Activated CD4-positive, alpha-beta memory T cell treated with anti-CD3 and anti-CD28 coated beads for 36 hours (primary cell): ENCODE results near the gene FMOD. TPM values are rescaled to one million over a fixed set of nuclear protein-coding genes. Genes with fewer than 3 reads are reported as not detected.

Experiments used
- CTCF ChIA-PET: fragments of 350-600 bp; sonication (Branson Sonifier 250); formaldehyde crosslinking; loops from one replicate; lab custom pipeline; 2021; ENCODE audit warnings: antibody characterized with exemption, inconsistent platforms; lab: Charles Lee
- POLR2A ChIA-PET: fragments of 350-600 bp; sonication (Branson Sonifier 250); formaldehyde crosslinking; loops from one replicate; lab custom pipeline; 2021; ENCODE audit warnings: antibody characterized with exemption; lab: Charles Lee
- DNase-seq: peaks from one replicate; pipeline ENCODE4 v3.0.0-alpha.2; 2020
- H3K27ac Mint-ChIP-seq: one replicate; pipeline ENCODE4 v1.8.0; 2021; ENCODE audit warnings: mixed read lengths
- H3K27me3 Mint-ChIP-seq: one replicate; pipeline ENCODE4 v1.8.0; 2021; ENCODE audit warnings: mixed read lengths
- H3K36me3 Mint-ChIP-seq: one replicate; pipeline ENCODE4 v1.8.0; 2021; ENCODE audit warnings: mixed read lengths
- H3K4me1 Mint-ChIP-seq: one replicate; pipeline ENCODE4 v1.8.0; 2021; ENCODE audit warnings: low read depth, mixed read lengths
- H3K4me3 Mint-ChIP-seq: one replicate; pipeline ENCODE4 v1.8.0; 2021; ENCODE audit warnings: mild to moderate bottlenecking, mixed read lengths
- H3K9me3 Mint-ChIP-seq: one replicate; pipeline ENCODE4 v1.8.0; 2021; ENCODE audit warnings: mixed read lengths
- intact Hi-C: fragments of 100-400 bp; cut with micrococcal nuclease; formaldehyde crosslinking; loops from one replicate; pipeline ENCODE4 v1.15.1; 2023
- total RNA-seq, 2 experiments: library from RNA; stranded (reverse); gene quantifications; one replicate each; pipeline ENCODE4 v1.2.3, GENCODE V29; 2021

Gene FMOD
- total RNA-seq, 2 experiments from 2014 or later = 0.95 to 1.9 TPM

DNA sequence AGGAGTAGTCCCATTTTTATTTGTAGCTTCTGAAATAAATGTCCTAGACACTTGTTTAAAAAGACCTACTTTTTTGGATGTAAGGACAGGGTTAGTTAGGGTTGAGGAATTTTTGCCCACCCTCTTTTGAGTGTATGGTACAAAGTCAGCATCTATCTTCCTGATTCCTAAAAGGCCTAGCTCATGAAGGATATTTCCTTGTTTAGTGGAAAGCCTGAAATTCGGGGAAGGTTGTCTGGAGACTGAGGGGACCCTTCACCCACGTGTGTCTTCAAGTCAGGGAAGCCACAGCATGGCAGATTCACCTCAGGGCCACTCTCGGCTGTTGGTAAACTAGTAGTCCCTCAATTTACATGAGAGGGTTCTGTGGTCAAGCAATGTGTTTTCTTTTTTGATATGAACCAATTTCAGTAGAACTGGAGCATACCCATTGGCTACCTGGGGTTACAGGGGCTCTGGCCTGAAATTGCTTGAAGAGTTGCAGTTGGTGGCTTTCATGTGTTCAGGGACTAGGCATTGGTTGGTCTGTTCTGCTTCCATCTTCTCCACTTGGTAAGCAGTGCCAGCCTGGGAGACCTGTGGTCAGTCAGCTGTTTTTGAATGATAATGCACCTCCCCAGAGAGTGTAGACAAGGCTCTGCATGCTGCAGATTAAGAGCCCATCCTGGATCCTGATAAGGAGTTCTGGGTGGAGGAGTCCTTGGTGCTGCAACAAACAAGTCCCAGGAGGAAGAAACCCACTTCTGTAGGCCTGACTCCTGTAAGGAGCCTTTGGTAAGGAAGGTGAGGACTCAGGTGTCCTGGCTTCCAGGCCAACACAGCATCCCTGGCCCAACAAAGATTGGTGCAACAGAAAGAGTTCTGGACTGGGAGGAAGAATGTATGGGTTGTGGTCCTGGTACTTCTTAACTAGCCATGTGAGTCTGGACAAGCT, 39.3 kb downstream of the FMOD start:
- H3K4me3 Mint-ChIP-seq = no peak overlapping the region
- ChIA-PET POLR2A (interaction anchor here (2.3 to 9.3 kb wide), 2 partner anchors 12 to 22 kb away, joined by 7 to 238 read pairs; no protein-coding TSS in a partner anchor), CTCF (interaction anchor here (0.8 to 9.7 kb wide), 3 partner anchors 14 to 31 kb away, joined by 3 to 138 read pairs (median 113); no protein-coding TSS in a partner anchor)
- DNase-seq = no peak
- H3K27ac Mint-ChIP-seq = peak overlapping the region; percentile 67
- peaks cover 39% of the 10 kb centered on the region for H3K4me1 Mint-ChIP-seq
- peaks cover 56% of the 10 kb centered on the region for H3K36me3 Mint-ChIP-seq
- intact Hi-C loops = no loop called here
- no peaks in the 10 kb centered on the region for H3K9me3 Mint-ChIP-seq
- no peaks in the 10 kb centered on the region for H3K27me3 Mint-ChIP-seq

DNA sequence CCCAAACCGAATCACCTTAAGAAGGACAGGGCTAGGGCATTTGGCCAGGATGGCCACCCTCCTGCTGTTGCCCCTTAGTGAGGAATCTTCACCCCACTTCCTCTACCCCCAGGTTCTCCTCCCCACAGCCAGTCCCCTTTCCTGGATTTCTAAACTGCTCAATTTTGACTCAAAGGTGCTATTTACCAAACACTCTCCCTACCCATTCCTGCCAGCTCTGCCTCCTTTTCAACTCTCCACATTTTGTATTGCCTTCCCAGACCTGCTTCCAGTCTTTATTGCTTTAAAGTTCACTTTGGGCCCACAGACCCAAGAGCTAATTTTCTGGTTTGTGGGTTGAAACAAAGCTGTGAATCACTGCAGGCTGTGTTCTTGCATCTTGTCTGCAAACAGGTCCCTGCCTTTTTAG, 42.0 kb downstream of the FMOD start:
- H3K36me3 Mint-ChIP-seq = peaks cover 63% of the 10 kb centered on the region
- H3K9me3 Mint-ChIP-seq = no peaks in the 10 kb centered on the region
- POLR2A ChIA-PET = interaction anchor here (1.1 to 9.3 kb wide), 6 partner anchors 14 to 40 kb away, joined by 3 to 238 read pairs (median 14); no protein-coding TSS in a partner anchor
- DNase-seq = no peak
- CTCF ChIA-PET = interaction anchor here (0.9 to 9.7 kb wide), 6 partner anchors 8 to 31 kb away, joined by 3 to 138 read pairs (median 42); no protein-coding TSS in a partner anchor
- H3K27me3 Mint-ChIP-seq = no peaks in the 10 kb centered on the region
- H3K4me1 Mint-ChIP-seq = peaks cover 45% of the 10 kb centered on the region
- H3K4me3 Mint-ChIP-seq = peak overlapping the region; percentile 92
- peak overlapping the region; percentile 98 for H3K27ac Mint-ChIP-seq
- intact Hi-C loops = loop anchor here (5.0 kb wide), 1 partner anchor 318 kb away; the partner anchor contains the start of gene ATP2B4

DNA sequence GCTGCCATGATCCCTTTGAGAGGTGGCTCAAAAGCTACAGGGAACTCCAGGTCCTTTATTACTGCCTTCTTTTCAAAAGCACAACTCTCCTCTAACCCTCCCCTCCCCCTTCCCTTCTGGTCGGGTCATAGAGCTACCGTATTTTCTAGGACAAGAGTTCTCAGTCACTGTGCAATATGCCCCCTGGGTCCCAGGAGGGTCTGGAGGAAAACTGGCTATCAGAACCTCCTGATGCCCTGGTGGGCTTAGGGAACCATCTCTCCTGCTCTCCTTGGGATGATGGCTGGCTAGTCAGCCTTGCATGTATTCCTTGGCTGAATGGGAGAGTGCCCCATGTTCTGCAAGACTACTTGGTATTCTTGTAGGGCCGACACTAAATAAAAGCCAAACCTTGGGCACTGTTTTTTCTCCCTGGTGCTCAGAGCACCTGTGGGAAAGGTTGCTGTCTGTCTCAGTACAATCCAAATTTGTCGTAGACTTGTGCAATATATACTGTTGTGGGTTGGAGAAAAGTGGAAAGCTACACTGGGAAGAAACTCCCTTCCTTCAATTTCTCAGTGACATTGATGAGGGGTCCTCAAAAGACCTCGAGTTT, 42.5 kb downstream of the FMOD start:
- no peak for DNase-seq
- Mint-ChIP-seq H3K36me3 (peaks cover 59% of the 10 kb centered on the region), H3K27me3 (no peaks in the 10 kb centered on the region), H3K4me3 (peak overlapping the region; percentile 92), H3K4me1 (peaks cover 50% of the 10 kb centered on the region), H3K27ac (peak overlapping the region; percentile 98), H3K9me3 (no peaks in the 10 kb centered on the region)
- POLR2A ChIA-PET = interaction anchor here (1.1 to 9.3 kb wide), 6 partner anchors 9 to 39 kb away, joined by 3 to 238 read pairs (median 19); no protein-coding TSS in a partner anchor
- intact Hi-C loops = loop anchor here (5.0 kb wide), 1 partner anchor 319 kb away; the partner anchor contains the start of gene ATP2B4
- CTCF ChIA-PET = interaction anchor here (0.9 to 9.7 kb wide), 5 partner anchors 8 to 31 kb away, joined by 3 to 138 read pairs (median 78); no protein-coding TSS in a partner anchor

DNA sequence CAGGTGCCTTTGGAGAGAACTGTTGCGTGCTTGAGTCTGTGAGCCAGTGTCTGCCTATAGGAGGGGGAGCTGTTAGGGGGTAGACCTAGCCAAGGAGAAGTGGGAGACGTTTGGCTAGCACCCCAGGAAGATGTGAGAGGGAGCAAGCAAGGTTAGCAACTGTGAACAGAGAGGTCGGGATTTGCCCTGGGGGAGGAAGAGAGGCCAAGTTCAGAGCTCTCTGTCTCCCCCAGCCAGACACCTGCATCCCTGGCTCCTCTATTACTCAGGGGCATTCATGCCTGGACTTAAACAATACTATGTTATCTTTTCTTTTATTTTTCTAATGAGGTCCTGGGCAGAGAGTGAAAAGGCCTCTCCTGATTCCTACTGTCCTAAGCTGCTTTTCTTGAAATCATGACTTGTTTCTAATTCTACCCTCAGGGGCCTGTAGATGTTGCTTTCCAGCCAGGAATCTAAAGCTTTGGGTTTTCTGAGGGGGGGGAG, 43.2 kb downstream of the FMOD start:
- intact Hi-C loops = loop anchor here (2.0 to 5.0 kb wide), 2 partner anchors 31 to 320 kb away; partner anchors contain the start of gene ATP2B4
- ChIA-PET POLR2A (interaction anchor here (0.7 to 9.3 kb wide), 10 partner anchors 8 to 40 kb away, joined by 3 to 238 read pairs (median 8); no protein-coding TSS in a partner anchor), CTCF (interaction anchor here (0.8 to 9.7 kb wide), 7 partner anchors 9 to 31 kb away, joined by 3 to 138 read pairs (median 9); no protein-coding TSS in a partner anchor)
- Mint-ChIP-seq H3K27ac (peak overlapping the region; percentile 98), H3K27me3 (no peaks in the 10 kb centered on the region), H3K4me1 (peaks cover 56% of the 10 kb centered on the region), H3K9me3 (no peaks in the 10 kb centered on the region), H3K36me3 (peaks cover 59% of the 10 kb centered on the region), H3K4me3 (peak overlapping the region; percentile 92)
- DNase-seq = no peak

DNA sequence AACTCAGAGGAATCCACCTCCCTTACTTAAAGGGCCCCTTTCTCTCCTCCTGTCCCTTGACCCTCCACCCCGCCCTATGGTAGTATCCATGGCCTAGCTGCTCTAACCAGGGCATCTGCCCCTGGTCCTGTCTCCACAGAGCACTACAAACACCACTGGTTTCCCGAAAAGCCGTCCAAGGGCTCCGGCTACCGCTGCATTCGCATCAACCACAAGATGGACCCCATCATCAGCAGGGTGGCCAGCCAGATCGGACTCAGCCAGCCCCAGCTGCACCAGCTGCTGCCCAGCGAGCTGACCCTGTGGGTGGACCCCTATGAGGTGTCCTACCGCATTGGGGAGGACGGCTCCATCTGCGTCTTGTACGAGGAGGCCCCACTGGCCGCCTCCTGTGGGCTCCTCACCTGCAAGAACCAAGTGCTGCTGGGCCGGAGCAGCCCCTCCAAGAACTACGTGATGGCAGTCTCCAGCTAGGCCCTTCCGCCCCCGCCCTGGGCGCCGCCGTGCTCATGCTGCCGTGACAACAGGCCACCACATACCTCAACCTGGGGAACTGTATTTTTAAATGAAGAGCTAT, 43.9 kb downstream of the FMOD start:
- Mint-ChIP-seq H3K36me3 (peaks cover 59% of the 10 kb centered on the region), H3K9me3 (no peaks in the 10 kb centered on the region), H3K4me3 (peak overlapping the region; percentile 92), H3K27me3 (no peaks in the 10 kb centered on the region), H3K4me1 (peaks cover 56% of the 10 kb centered on the region), H3K27ac (peak overlapping the region; percentile 98)
- ChIA-PET POLR2A (interaction anchor here (0.7 to 9.3 kb wide), 13 partner anchors 8 to 40 kb away, joined by 3 to 238 read pairs (median 6); no protein-coding TSS in a partner anchor), CTCF (interaction anchor here (0.8 to 9.7 kb wide), 8 partner anchors 13 to 42 kb away, joined by 3 to 138 read pairs (median 10); no protein-coding TSS in a partner anchor)
- DNase-seq = peak; percentile 65
- intact Hi-C loops = loop anchor here (2.0 to 5.0 kb wide), 2 partner anchors 32 to 320 kb away; partner anchors contain the start of gene ATP2B4

DNA sequence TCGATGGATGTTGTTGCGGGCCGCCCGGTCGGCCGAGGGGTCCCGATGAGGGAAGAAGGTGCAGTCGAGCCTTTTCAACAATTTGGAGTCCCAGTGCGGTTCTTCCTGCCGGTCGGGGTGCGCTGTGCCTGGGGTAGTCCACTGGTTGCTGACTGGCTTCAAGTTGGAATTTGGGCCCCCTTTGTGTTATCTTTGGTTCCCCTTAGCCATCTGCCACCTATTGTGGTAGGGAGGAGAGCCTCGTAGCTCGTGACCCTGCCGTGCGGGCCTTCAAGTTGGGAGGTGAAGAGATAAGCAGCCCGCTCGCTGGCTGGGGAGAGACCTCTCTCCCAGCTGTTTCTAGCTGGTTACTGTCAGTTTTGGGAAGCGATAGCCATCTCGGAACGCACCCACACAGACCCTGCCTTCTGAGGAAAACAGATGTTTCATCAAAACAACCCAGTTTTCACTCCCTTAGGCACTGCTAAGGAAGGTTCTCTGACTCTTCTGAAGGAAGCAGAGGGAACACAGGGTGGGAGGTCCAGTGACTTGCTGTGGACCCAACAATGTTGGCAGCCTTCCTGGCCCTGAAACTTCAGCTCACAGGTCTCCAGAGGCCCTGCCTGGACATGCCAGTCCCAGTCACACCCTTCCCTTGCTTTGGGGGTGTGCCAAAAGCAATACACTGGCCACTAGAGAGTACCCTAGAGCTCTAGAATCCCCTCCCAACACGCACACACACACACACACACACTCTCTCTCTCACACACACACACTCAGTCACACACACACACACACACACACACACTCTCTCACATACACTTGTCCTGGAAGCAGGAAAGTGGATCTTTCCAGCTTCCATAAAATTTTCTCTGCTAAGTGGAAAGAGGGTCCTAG, 44.6 kb downstream of the FMOD start:
- intact Hi-C loops = loop anchor here (2.0 to 5.0 kb wide), 2 partner anchors 32 to 321 kb away; partner anchors contain the start of gene ATP2B4
- peaks cover 52% of the 10 kb centered on the region for H3K4me1 Mint-ChIP-seq

DNA sequence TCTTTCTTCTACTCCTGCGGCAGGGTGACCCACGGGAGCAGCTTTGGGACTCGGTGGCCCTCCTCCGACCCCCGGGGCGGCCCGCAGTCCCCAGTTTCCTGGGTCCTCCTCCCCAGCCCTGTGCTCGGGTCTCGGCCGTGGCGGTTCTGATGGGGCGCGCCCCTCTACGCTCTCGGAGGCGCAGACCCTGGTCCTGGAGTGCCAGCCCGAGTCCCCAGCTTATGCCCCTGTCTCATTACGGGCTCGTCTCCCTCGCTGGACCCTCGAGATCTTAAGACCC, 45.2 kb downstream of the FMOD start:
- H3K4me1 Mint-ChIP-seq = peaks cover 51% of the 10 kb centered on the region
- ChIA-PET POLR2A (interaction anchor here (1.3 to 9.3 kb wide), 10 partner anchors 11 to 37 kb away, joined by 4 to 238 read pairs (median 10); no protein-coding TSS in a partner anchor), CTCF (interaction anchor here (0.9 to 9.7 kb wide), 7 partner anchors 15 to 33 kb away, joined by 3 to 138 read pairs (median 10); no protein-coding TSS in a partner anchor)
- no peaks in the 10 kb centered on the region for H3K27me3 Mint-ChIP-seq
- intact Hi-C loops = loop anchor here (1.0 to 5.0 kb wide), 5 partner anchors 15 to 322 kb away; partner anchors contain the start of gene ATP2B4
- H3K36me3 Mint-ChIP-seq = peaks cover 50% of the 10 kb centered on the region
- no peak for DNase-seq
- peak overlapping the region; percentile 92 for H3K4me3 Mint-ChIP-seq
- no peaks in the 10 kb centered on the region for H3K9me3 Mint-ChIP-seq
- peak overlapping the region; percentile 98 for H3K27ac Mint-ChIP-seq

More for the DNA sequence above, 44.6 kb downstream of the FMOD start:
- H3K27me3 Mint-ChIP-seq = no peaks in the 10 kb centered on the region
- peak overlapping the region; percentile 92 for H3K4me3 Mint-ChIP-seq
- peaks cover 54% of the 10 kb centered on the region for H3K36me3 Mint-ChIP-seq
- ChIA-PET CTCF (interaction anchor here (0.9 to 9.7 kb wide), 8 partner anchors 14 to 42 kb away, joined by 3 to 138 read pairs (median 10); no protein-coding TSS in a partner anchor), POLR2A (interaction anchor here (0.7 to 9.3 kb wide), 14 partner anchors 11 to 39 kb away, joined by 4 to 238 read pairs (median 6); no protein-coding TSS in a partner anchor)
- H3K27ac Mint-ChIP-seq = peak overlapping the region; percentile 98
- H3K9me3 Mint-ChIP-seq = no peaks in the 10 kb centered on the region
- peak; percentile 52 for DNase-seq

DNA sequence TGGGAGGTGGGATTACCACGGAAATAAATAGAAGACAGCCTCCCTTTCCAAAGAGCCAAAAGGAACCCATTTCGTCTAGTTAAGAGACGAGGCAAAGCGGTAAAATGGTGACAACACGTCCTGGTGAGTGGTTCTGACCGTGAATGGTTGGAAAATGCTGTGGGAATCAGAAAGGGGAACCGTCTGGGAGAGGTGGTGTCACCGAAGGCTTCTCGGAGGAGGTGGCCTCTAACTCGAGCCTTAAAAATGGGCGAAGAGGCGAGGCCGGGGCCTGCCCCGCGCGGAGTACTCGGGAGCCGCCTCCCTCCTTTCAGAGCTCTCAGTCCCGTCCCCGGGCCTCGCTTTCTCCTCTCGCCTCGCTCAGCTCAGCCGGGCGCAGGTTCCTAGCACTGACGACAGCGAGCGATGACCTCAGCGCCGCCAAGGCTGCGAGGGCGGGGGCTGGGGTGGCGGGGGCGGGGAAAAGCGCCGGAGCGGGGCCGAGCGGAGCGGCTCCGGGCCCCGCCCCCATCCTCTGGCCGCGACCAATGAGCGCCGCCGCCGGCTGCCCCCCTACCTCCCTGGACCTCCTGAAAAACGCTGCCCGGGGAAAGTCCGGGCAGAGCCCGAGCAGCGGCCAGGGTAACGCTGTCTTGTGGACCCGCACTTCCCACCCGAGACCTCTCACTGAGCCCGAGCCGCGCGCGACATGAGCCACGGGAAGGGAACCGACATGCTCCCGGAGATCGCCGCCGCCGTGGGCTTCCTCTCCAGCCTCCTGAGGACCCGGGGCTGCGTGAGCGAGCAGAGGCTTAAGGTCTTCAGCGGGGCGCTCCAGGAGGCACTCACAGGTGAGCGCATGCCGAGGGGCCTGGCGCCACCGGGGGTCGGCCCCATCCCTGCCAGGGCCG, 45.8 kb downstream of the FMOD start, which contains the start of gene BTG2:
BTG2 (plus strand) TSS at position 601 of the 890 bp plus-strand sequence; CDS start at position 689, 88 bp downstream.
- Mint-ChIP-seq H3K4me3 (peak within 1 kb of the TSS; percentile 92), H3K27me3 (no peaks in the 10 kb centered on the region), H3K27ac (peak within 1 kb of the TSS; percentile 98), H3K4me1 (peaks cover 51% of the 10 kb centered on the region), H3K36me3 (peaks cover 46% of the 10 kb centered on the region), H3K9me3 (no peaks in the 10 kb centered on the region)
- ChIA-PET POLR2A (interaction anchor here (0.7 to 9.3 kb wide), 13 partner anchors 10 to 356 kb away, joined by 3 to 238 read pairs (median 7); no protein-coding TSS in a partner anchor), CTCF (interaction anchor here (0.6 to 9.7 kb wide), 6 partner anchors 10 to 44 kb away, joined by 3 to 138 read pairs (median 44); no protein-coding TSS in a partner anchor)
- peak; percentile 95 for DNase-seq
- intact Hi-C loops = loop anchor here (1.0 to 5.0 kb wide), 4 partner anchors 15 to 322 kb away; partner anchors contain the start of gene ATP2B4

DNA sequence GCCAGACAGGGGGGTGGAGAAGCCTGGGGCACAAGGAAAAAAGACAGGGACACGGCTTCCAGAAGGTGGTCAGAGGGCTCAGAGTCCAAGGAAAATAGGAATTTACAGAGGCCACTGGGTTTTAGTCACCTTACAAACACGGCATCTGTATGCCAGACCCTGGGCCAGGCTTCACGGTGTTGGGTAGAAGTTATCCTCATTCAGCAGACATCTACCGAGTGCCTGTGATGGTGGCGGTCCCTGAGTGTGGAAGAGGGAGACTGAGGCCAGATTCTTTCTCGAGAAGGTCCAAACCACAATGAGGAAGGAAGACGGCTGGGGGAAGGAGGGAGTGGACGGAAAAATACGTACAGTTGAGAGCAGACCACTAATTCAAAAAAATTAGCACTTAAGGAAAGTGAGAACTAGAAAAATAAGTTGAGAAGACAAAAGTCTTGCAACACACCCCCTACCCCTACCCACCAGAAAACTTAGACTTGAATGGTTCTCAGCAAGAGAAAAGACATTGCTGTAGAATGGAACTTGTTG, 46.5 kb downstream of the FMOD start:
- Mint-ChIP-seq H3K36me3 (peaks cover 39% of the 10 kb centered on the region), H3K9me3 (no peaks in the 10 kb centered on the region), H3K27ac (peak overlapping the region; percentile 98), H3K4me3 (peak overlapping the region; percentile 92), H3K4me1 (peaks cover 48% of the 10 kb centered on the region), H3K27me3 (no peaks in the 10 kb centered on the region)
- CTCF ChIA-PET = interaction anchor here (1.0 to 9.7 kb wide), 4 partner anchors 9 to 34 kb away, joined by 5 to 138 read pairs (median 96); no protein-coding TSS in a partner anchor
- POLR2A ChIA-PET = interaction anchor here (1.0 to 9.3 kb wide), 6 partner anchors 9 to 43 kb away, joined by 3 to 238 read pairs (median 8); no protein-coding TSS in a partner anchor
- intact Hi-C loops = no loop called here
- no peak for DNase-seq
